B cell (primary cell): ENCODE results near the gene DENR.

Experiments used
- EZH2 ChIP-seq: IDR thresholded peaks from 2 replicates; pipeline ENCODE4 v1.6.1; 2012; ENCODE audit warnings: borderline replicate concordance, low read depth, mild to moderate bottlenecking, moderate library complexity, low read length; ENCODE audit not compliant: insufficient read depth, poor library complexity, severe bottlenecking
- TF ChIP-seq, protein P1 (sequence below): fragments of 200-600 bp; IDR thresholded peaks from one replicate; pipeline ENCODE4 v1.8.0; 2022; ENCODE audit warnings: antibody characterized with exemption, mild to moderate bottlenecking

DNA sequence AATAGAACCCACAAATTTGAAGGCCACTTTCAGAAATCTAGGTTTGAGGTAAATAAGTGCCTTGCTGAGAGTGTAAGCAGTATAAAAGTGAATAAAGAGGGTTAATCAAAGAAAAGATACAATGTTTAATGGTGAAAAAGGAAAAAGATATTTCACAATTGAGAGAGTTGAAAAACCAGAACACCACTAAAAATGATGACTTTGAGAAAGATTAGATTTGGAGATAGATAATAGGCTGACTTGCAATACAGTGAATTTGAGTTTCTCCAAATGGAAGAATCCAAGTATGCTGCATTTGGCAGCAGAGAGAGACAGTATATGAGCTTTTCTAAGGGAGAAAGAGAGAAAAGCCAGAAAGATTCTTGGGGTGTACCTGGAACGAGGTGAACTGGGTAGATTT, 2.2 kb downstream of the DENR start:
- TF ChIP-seq, protein P1, sequence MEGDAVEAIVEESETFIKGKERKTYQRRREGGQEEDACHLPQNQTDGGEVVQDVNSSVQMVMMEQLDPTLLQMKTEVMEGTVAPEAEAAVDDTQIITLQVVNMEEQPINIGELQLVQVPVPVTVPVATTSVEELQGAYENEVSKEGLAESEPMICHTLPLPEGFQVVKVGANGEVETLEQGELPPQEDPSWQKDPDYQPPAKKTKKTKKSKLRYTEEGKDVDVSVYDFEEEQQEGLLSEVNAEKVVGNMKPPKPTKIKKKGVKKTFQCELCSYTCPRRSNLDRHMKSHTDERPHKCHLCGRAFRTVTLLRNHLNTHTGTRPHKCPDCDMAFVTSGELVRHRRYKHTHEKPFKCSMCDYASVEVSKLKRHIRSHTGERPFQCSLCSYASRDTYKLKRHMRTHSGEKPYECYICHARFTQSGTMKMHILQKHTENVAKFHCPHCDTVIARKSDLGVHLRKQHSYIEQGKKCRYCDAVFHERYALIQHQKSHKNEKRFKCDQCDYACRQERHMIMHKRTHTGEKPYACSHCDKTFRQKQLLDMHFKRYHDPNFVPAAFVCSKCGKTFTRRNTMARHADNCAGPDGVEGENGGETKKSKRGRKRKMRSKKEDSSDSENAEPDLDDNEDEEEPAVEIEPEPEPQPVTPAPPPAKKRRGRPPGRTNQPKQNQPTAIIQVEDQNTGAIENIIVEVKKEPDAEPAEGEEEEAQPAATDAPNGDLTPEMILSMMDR, result no peak
- no peak for TF ChIP-seq EZH2
